Keratinocyte (primary cell): ENCODE results near the gene EPHB1.

ENCODE experiments used
- EZH2 ChIP-seq: IDR thresholded peaks from one replicate; pipeline ENCODE4 v1.6.1; 2012; ENCODE audit warnings: inconsistent platforms, mild to moderate bottlenecking, low read length, moderate library complexity
- TF ChIP-seq, protein P1 (sequence below), 3 experiments: IDR thresholded peaks in 1 of 3; conservative IDR thresholded peaks in 1 of 3; optimal IDR thresholded peaks in 1 of 3; 2 replicates in 2 of 3; 3 replicates in 1 of 3; pipeline versions ENCODE3 to v1.5.1; 2011; ENCODE audit warnings: low read length in 3 of 3, mild to moderate bottlenecking in 3 of 3, moderate library complexity in 2 of 3, control low read depth in 1 of 3, inconsistent platforms in 1 of 3; ENCODE audit not compliant: insufficient read depth in 2 of 3; ENCODE audit errors: extremely low read depth in 1 of 3

- TF ChIP-seq, protein P1, sequence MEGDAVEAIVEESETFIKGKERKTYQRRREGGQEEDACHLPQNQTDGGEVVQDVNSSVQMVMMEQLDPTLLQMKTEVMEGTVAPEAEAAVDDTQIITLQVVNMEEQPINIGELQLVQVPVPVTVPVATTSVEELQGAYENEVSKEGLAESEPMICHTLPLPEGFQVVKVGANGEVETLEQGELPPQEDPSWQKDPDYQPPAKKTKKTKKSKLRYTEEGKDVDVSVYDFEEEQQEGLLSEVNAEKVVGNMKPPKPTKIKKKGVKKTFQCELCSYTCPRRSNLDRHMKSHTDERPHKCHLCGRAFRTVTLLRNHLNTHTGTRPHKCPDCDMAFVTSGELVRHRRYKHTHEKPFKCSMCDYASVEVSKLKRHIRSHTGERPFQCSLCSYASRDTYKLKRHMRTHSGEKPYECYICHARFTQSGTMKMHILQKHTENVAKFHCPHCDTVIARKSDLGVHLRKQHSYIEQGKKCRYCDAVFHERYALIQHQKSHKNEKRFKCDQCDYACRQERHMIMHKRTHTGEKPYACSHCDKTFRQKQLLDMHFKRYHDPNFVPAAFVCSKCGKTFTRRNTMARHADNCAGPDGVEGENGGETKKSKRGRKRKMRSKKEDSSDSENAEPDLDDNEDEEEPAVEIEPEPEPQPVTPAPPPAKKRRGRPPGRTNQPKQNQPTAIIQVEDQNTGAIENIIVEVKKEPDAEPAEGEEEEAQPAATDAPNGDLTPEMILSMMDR (optimal IDR thresholded peaks at IDR 0.05 in 1 of 3, IDR thresholded peaks at IDR 0.05 in 1 of 3, conservative IDR thresholded peaks at IDR 0.05 in 1 of 3; ENCODE audit: extremely low read depth in 1 of 3, insufficient read depth in 2 of 3, low read length in 3 of 3) = no peak
- no peak for TF ChIP-seq EZH2
These were observed 81.8 kb downstream of the EPHB1 start for GRCh38 chr3:134876836-134877235.
